ENCODE data around the gene SKOR1. TPM values are rescaled to one million over a fixed set of nuclear protein-coding genes. Genes with fewer than 3 reads are reported as not detected.

SKOR1 gene
- total RNA-seq, 1 donor from 2014 or later, result 0.21 TPM

DNA sequence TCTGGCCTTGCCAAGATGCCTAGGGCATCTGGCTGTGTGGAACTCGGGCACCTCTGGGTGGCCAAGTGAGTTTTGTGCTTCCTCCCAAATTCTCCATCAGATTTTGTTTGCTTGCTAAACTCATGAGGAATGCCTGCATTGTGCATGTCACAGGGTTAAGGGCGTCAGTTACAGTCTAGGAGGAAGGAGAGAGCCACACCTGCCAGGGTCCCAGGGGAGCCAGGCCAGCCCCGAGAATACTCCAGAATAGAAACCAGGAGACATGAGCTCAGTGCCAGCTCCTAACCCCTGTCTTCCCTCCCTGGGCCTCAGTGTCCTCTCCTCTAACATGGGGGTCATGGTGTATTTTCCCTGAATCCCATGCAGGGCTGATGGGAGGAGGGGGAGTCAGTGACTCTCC, 22.0 kb upstream of the SKOR1 start:
- TF ChIP-seq, protein P1, sequence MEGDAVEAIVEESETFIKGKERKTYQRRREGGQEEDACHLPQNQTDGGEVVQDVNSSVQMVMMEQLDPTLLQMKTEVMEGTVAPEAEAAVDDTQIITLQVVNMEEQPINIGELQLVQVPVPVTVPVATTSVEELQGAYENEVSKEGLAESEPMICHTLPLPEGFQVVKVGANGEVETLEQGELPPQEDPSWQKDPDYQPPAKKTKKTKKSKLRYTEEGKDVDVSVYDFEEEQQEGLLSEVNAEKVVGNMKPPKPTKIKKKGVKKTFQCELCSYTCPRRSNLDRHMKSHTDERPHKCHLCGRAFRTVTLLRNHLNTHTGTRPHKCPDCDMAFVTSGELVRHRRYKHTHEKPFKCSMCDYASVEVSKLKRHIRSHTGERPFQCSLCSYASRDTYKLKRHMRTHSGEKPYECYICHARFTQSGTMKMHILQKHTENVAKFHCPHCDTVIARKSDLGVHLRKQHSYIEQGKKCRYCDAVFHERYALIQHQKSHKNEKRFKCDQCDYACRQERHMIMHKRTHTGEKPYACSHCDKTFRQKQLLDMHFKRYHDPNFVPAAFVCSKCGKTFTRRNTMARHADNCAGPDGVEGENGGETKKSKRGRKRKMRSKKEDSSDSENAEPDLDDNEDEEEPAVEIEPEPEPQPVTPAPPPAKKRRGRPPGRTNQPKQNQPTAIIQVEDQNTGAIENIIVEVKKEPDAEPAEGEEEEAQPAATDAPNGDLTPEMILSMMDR (IDR thresholded peaks at IDR 0.05; ENCODE audit: unreplicated experiment), result no peak
- no peak overlapping the region for H3K4me3 Mint-ChIP-seq (ENCODE audit: unreplicated experiment)
- no peak overlapping the region for H3K27ac Mint-ChIP-seq (ENCODE audit: unreplicated experiment)
- H3K36me3 Mint-ChIP-seq (ENCODE audit: low read depth, unreplicated experiment), result peaks cover 5% of the 10 kb centered on the region
- peaks cover 5% of the 10 kb centered on the region for H3K27me3 Mint-ChIP-seq (ENCODE audit: unreplicated experiment)
- no peak for DNase-seq (ENCODE audit: low spot score)
- peaks cover 13% of the 10 kb centered on the region for H3K4me1 Mint-ChIP-seq (ENCODE audit: unreplicated experiment)
- H3K9me3 Mint-ChIP-seq (ENCODE audit: unreplicated experiment), result no peaks in the 10 kb centered on the region

DNA sequence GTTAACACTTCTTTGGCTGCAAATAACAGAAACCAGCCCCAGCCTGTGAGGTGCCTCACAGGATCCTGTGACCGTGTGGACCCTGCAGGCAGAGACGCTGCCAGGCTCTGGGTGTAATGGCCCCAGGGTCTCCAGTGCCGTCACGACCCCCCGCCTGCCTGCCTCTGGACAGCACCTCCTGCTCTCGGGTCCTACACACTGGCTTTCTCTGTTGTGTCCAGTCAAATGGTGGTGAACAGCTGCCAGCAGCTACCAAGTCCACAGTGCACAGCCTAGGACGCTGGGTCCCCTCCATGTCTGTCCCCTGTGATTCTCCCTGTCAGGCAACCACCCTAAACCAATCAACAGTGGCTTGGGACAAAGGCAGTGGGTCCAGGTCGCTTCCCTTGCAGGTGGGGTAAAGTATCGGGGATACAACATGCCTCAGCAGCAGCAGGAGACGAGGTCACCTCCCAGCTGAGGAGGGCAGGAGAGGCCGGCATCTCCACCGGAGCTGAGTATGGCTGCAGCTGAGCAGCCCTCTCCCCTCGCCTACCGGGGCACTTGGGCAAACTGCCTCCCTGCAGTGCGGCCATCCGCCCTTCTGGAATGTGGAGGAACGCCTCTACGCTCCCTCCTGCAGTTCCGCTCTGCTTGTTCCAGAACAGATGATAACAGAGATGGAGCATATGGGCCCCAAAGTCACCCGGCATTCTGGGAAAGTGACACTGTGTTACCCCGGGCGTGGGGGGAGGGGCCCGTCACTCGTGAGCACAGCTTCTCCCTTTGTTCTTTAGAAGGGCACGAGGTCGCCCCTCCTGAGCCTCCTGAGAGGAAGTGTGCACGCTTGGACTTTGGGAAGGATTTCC, 21.1 kb upstream of the SKOR1 start:
- Mint-ChIP-seq H3K27me3 (ENCODE audit: unreplicated experiment) (peaks cover 8% of the 10 kb centered on the region), H3K27ac (ENCODE audit: unreplicated experiment) (no peak overlapping the region), H3K36me3 (ENCODE audit: low read depth, unreplicated experiment) (peaks cover 9% of the 10 kb centered on the region), H3K4me1 (ENCODE audit: unreplicated experiment) (peaks cover 13% of the 10 kb centered on the region), H3K4me3 (ENCODE audit: unreplicated experiment) (no peak overlapping the region), H3K9me3 (ENCODE audit: unreplicated experiment) (no peaks in the 10 kb centered on the region)
- DNase-seq (ENCODE audit: low spot score), result no peak
- TF ChIP-seq, protein P1 (IDR thresholded peaks at IDR 0.05; ENCODE audit: unreplicated experiment), result no peak

DNA sequence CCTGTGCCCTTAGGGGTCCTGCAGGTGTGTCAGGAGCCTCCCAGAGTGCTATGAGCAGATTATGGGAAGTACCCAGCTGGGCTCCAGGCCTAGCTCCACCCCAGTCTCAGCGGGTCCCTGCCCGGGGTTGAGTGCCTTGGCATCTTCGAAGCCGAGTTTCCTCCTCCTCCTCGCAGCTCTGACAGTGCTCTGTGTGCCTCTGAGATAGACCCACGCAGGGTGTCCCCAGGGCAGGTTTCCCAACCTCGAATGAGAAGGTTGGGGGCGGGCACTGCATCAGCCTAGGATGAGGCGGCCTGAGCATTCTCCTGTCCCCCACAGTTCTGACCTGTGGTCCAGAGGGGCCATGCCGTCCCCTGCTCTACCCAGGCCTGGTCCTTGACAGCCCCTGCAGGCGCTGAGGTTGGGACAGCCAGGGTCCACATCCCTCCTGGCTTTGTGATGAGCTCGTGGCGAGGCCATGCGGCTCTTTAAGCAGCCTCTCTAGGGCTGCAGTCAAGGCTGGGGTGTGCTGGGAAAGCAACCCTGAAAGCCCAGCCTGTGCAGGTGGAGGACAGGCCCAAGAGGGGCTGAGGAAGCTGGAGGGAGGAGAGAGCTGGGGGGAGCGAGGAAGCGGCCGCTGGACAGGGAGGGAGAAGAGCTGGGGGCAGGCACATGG, 20.2 kb upstream of the SKOR1 start:
- TF ChIP-seq, protein P1 (IDR thresholded peaks at IDR 0.05; ENCODE audit: unreplicated experiment), result no peak
- H3K27ac Mint-ChIP-seq (ENCODE audit: unreplicated experiment), result no peak overlapping the region
- peaks cover 9% of the 10 kb centered on the region for H3K36me3 Mint-ChIP-seq (ENCODE audit: low read depth, unreplicated experiment)
- H3K27me3 Mint-ChIP-seq (ENCODE audit: unreplicated experiment), result peaks cover 8% of the 10 kb centered on the region
- H3K4me1 Mint-ChIP-seq (ENCODE audit: unreplicated experiment), result peaks cover 13% of the 10 kb centered on the region
- H3K9me3 Mint-ChIP-seq (ENCODE audit: unreplicated experiment), result no peaks in the 10 kb centered on the region
- DNase-seq (ENCODE audit: low spot score), result no peak
- no peak overlapping the region for H3K4me3 Mint-ChIP-seq (ENCODE audit: unreplicated experiment)

DNA sequence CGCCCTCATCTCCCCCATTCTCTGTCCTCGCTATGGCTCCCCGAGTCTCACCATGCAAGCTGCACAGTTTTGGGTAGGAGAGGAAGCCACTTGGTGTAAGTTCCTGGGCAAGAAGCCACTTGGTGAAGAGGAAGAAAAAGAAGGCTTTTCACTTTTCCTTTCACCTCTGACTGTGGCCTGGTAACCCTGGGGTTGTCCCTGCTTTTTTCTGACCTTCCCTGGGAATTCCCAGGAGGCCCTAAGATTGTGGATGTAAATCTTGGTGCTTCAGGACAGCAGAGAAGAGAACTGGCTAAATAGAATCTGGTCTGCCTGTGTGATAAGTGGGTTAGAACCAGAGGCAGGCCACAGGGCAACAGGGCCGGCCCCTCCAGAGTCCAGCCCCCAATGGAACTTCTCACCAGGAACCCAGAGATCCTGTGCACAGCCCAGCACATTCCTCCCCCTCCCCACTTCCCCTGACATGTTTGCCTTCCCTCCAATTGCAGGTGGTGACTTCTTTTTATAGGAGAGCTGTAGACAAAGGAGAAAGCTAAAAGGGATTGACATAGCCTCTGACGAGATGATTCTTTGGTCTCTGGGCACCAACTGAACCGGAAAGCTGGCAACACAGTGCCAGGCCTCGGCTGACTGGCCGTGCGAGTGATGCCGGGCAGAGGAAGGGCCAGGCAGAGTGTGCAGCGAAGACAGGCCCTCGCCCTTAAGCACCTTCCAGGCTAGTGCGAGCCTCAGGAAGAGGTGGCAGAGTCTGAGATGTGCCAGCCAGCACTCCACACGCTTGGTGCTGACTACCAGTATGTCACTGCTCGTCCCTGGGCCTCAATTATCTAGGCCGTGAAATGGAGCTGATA, 19.4 kb upstream of the SKOR1 start:
- peaks cover 8% of the 10 kb centered on the region for H3K27me3 Mint-ChIP-seq (ENCODE audit: unreplicated experiment)

More for the DNA sequence above, 19.4 kb upstream of the SKOR1 start:
- TF ChIP-seq, protein P1 (IDR thresholded peaks at IDR 0.05; ENCODE audit: unreplicated experiment), result no peak
- Mint-ChIP-seq H3K9me3 (ENCODE audit: unreplicated experiment) (no peaks in the 10 kb centered on the region), H3K27ac (ENCODE audit: unreplicated experiment) (no peak overlapping the region), H3K36me3 (ENCODE audit: low read depth, unreplicated experiment) (peaks cover 9% of the 10 kb centered on the region), H3K4me1 (ENCODE audit: unreplicated experiment) (peaks cover 13% of the 10 kb centered on the region), H3K4me3 (ENCODE audit: unreplicated experiment) (no peak overlapping the region)
- DNase-seq (ENCODE audit: low spot score), result no peak

Measured in endothelial cell (in vitro differentiated cells).